GM10248 (cell line): ENCODE results near the gene SUSD4.

Experiments
- CTCF ChIA-PET: fragments of 300-600 bp; sonication (Branson Sonifier 250); formaldehyde crosslinking; extraction: SDS; loops from one replicate; lab custom pipeline; 2021; ENCODE audit warnings: antibody characterized with exemption; lab: Yijun Ruan, JAX
- POLR2A ChIA-PET: fragments of 350-650 bp; sonication (Branson Sonifier 250); formaldehyde crosslinking; extraction: SDS; loops from one replicate; lab custom pipeline; 2020; ENCODE audit warnings: antibody characterized with exemption; lab: Yijun Ruan, JAX
- DNase-seq: peaks from one replicate; pipeline ENCODE4 v3.0.0; 2012; ENCODE audit errors: extremely low spot score
- CTCF ChIP-seq: IDR thresholded peaks from 2 replicates; pipeline ENCODE4 v1.5.1; 2012; ENCODE audit warnings: mild to moderate bottlenecking, low read depth; ENCODE audit errors: extremely low read depth, missing control alignments, control extremely low read depth

SUSD4 gene

DNA sequence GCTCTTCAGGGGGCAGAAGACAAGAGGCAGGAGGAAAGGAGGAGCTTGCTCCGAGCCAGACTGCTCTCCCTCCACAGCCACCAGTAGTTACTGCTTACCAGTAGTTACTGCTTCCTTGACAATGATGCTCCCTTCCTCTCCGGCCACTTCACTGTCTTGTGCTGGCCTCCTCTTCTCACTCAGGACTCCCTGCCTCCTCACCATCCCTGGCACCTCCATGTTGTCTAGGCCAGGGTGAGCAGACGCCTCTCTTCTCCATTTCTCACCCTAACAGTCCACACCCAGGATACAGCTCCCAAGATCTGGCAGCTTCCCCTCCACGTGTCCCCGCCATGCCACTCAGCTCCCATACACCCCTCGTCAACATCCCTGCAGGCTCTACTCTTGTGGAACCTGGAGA is 138.5 kb downstream of the SUSD4 start:
- DNase-seq, result no peak
- ChIA-PET POLR2A (no interaction called here), CTCF (no interaction called here)
- TF ChIP-seq CTCF, result no peak

DNA sequence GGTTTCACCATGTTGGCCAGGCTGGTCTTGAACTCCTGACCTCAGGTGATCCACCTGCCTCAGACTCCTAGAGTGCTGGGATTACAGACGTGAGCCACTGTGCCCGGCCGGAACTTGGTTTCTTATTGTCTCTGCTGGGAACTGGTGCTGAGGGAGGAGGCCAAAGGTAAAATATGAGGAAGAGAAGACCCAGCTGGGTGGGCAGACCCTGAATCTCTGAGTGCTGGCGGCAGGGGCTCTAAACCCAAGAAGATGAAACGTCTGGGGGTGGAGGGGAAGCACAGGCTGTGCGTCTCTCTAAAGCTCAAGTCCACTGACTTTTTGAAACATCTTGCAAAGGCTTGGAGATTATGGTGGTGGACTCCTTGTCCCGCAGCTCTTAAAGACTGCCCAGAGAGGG is 138.9 kb downstream of the SUSD4 start:
- ChIA-PET POLR2A (no interaction called here), CTCF (no interaction called here)
- no peak for TF ChIP-seq CTCF
- no peak for DNase-seq

DNA sequence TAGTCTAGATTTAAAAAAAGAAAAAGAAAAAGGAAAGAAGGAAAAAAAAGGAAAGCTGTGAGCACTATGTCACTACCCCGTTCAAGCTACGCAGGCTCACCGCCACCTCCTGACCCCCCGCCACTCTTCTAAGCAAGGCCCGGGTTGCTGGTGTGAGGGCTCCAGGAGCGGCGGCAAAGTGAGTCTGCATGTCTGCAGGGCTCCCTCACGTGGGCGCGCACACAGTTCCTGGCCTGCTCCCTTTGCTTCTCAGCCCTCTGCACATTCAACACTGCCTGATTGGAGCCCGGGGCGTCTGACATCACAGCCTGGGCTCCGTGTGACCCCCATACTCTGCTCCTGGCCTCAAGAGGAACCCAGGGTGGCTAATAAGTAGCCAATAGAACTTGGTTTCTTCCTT is 139.5 kb downstream of the SUSD4 start:
- no peak for DNase-seq
- POLR2A ChIA-PET, result no interaction called here
- CTCF ChIA-PET, result no interaction called here
- no peak for TF ChIP-seq CTCF

- POLR2A ChIA-PET, result interaction anchor here (0.7 kb wide), 1 partner anchor 264 kb away, joined by 3 read pairs; no protein-coding TSS in a partner anchor
- CTCF ChIA-PET, result no interaction called here
These were observed 140.6 kb downstream of the SUSD4 start for GRCh38 chr1:223223091-223223995.

GRCh38 chr1:223222377-223222776 is 141.6 kb downstream of the SUSD4 start:
- TF ChIP-seq CTCF, result no peak
- no peak for DNase-seq
- ChIA-PET POLR2A (no interaction called here), CTCF (no interaction called here)

More at GRCh38 chr1:223223091-223223995, 140.6 kb downstream of the SUSD4 start:
- DNase-seq, result no peak
- TF ChIP-seq CTCF, result no peak

DNA sequence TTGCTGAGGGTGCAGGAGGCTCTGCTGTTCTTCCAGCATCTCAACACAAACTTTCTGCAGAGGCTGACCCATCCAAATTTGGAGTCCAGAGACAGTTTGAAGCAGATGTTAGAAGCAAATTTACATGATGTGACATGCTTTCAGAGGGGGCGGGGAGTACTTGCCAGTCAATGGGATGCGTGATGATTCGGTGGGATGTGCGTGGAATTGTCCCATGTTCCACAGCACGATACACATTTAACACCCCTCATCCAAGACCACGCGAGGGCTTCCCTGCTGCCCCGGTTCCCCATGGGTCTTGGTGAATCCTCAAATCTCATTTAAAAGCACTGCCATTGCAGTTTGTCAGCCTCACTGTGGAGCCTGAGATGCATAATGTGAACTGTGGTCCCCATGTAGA is 142.3 kb downstream of the SUSD4 start:
- TF ChIP-seq CTCF, result no peak
- CTCF ChIA-PET, result no interaction called here

More for the DNA sequence above, 142.3 kb downstream of the SUSD4 start:
- DNase-seq, result no peak
- POLR2A ChIA-PET, result no interaction called here
